ENCODE data around the gene B3GALT5. TPM values are rescaled to one million over a fixed set of nuclear protein-coding genes. Genes with fewer than 3 reads are reported as not detected.

Gene B3GALT5
- total RNA-seq, 6 experiments from 2014 or later = 0.06 to 0.26 (median 0.09) TPM

- H3K27ac ChIP-seq = no peak overlapping the region
Observed at GRCh38 chr21:39575775-39576174, 37.0 kb upstream of the B3GALT5 start.

GRCh38 chr21:39576518-39577128 lies 36.1 kb upstream of the B3GALT5 start:
- H3K36me3 ChIP-seq = no peaks in the 10 kb centered on the region
- no peak overlapping the region for H3K27ac ChIP-seq
- no peak for ATAC-seq
- H3K9me3 ChIP-seq = no peaks in the 10 kb centered on the region
- TF ChIP-seq, protein P1, sequence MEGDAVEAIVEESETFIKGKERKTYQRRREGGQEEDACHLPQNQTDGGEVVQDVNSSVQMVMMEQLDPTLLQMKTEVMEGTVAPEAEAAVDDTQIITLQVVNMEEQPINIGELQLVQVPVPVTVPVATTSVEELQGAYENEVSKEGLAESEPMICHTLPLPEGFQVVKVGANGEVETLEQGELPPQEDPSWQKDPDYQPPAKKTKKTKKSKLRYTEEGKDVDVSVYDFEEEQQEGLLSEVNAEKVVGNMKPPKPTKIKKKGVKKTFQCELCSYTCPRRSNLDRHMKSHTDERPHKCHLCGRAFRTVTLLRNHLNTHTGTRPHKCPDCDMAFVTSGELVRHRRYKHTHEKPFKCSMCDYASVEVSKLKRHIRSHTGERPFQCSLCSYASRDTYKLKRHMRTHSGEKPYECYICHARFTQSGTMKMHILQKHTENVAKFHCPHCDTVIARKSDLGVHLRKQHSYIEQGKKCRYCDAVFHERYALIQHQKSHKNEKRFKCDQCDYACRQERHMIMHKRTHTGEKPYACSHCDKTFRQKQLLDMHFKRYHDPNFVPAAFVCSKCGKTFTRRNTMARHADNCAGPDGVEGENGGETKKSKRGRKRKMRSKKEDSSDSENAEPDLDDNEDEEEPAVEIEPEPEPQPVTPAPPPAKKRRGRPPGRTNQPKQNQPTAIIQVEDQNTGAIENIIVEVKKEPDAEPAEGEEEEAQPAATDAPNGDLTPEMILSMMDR (IDR thresholded peaks at IDR 0.05) = no peak
- TF ChIP-seq POLR2A (IDR thresholded peaks at IDR 0.05) = no peak
- no peaks in the 10 kb centered on the region for H3K27me3 ChIP-seq
- intact Hi-C loops (cut with DNase I) = no loop called here
- 54% methylated on average over 3 of the region's 3 CpGs for WGBS (ENCODE audit: insufficient coverage, low coverage, low lambda C conversion rate, missing lambda C conversion rate)
- no peak for DNase-seq
- H3K4me3 ChIP-seq = no peak overlapping the region
- no peaks in the 10 kb centered on the region for H3K4me1 ChIP-seq

More at GRCh38 chr21:39575775-39576174, 37.0 kb upstream of the B3GALT5 start:
- no peak for DNase-seq
- no peaks in the 10 kb centered on the region for H3K27me3 ChIP-seq
- TF ChIP-seq POLR2A (IDR thresholded peaks at IDR 0.05) = no peak
- TF ChIP-seq, protein P1 (IDR thresholded peaks at IDR 0.05) = no peak
- H3K4me1 ChIP-seq = no peaks in the 10 kb centered on the region
- intact Hi-C loops (cut with DNase I) = no loop called here
- no peaks in the 10 kb centered on the region for H3K9me3 ChIP-seq
- no peaks in the 10 kb centered on the region for H3K36me3 ChIP-seq
- no peak overlapping the region for H3K4me3 ChIP-seq
- ATAC-seq = no peak

DNA sequence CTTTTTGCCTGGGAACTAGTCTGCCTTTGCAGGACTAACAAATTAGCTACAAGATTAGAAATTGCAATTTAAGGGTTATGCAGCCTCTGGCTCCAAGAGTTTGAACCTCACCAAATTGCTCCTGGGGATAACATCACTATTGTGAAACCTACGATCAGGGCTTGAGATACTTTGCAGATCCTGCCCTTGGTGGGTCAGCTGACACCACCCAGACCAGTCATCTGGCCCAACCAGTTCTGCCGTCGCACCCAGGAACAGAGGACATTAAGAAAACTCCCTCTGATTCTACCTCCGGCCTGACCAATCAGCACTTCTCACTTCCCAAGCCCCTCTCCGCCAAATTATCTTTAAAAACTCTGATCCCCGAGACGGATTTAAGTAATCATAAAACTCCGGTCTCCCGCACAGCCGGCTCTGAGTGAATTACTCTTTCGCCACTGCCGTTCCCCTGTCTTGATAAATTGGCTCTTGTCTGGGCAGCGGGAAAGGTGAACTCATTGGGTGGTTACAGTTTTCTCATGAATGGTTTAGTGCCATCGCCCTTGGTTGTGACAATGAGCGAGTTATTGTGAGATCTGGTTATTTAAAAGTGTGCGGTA lies 32.9 kb upstream of the B3GALT5 start:
- no peaks in the 10 kb centered on the region for H3K9me3 ChIP-seq
- no peak for ATAC-seq
- WGBS (ENCODE audit: insufficient coverage, low coverage, low lambda C conversion rate, missing lambda C conversion rate) = 82% methylated on average over 16 of the region's 16 CpGs
- no peak overlapping the region for H3K27ac ChIP-seq
- intact Hi-C loops (cut with DNase I) = no loop called here
- H3K4me1 ChIP-seq = no peaks in the 10 kb centered on the region
- no peak for DNase-seq
- H3K27me3 ChIP-seq = no peaks in the 10 kb centered on the region
- TF ChIP-seq POLR2A (IDR thresholded peaks at IDR 0.05) = no peak
- TF ChIP-seq, protein P1 (IDR thresholded peaks at IDR 0.05) = no peak
- H3K36me3 ChIP-seq = no peaks in the 10 kb centered on the region
- H3K4me3 ChIP-seq = no peak overlapping the region

- intact Hi-C loops (cut with DNase I) = no loop called here
- H3K27me3 ChIP-seq = peaks cover 0 to 7% of the 10 kb centered on the region in 2 donors
- no peaks in the 10 kb centered on the region for H3K36me3 ChIP-seq
- 72% methylated on average over 2 of the region's 2 CpGs for WGBS (ENCODE audit: insufficient coverage, low coverage, low lambda C conversion rate, missing lambda C conversion rate)
- no peak for TF ChIP-seq POLR2A (IDR thresholded peaks at IDR 0.05)
- TF ChIP-seq, protein P1 (IDR thresholded peaks at IDR 0.05) = no peak
- H3K4me3 ChIP-seq = no peak overlapping the region
- H3K9me3 ChIP-seq = no peaks in the 10 kb centered on the region
- DNase-seq (no peak), ATAC-seq (no peak)
- no peaks in the 10 kb centered on the region for H3K4me1 ChIP-seq
- H3K27ac ChIP-seq = no peak overlapping the region
Observed at GRCh38 chr21:39580744-39581143, 32.0 kb upstream of the B3GALT5 start.
